ENCODE results near the gene COL13A1.
A peak's percentile ranks its signal among the peaks of the same experiment; 100 is the strongest.

Gene COL13A1

DNA sequence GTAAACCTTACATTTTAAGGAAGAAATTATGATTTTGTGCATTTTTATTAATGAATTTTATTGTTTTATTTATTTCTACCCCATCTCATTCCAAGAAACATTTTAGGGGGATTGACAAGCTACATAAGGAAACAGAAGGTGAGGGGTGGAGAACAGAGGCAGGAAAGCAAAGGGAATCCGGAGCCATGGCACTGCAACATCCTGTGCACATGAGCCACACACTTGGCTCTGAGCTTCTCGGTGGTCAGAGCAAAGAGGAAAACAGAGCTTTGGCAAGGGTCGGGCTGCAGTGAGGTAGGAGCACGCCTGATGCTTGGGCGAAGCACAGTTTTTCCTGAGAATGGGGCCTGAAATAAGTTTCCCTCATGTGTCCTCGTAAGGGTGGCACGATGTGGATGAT, 68.9 kb downstream of the COL13A1 start:
- DNase-seq, result no peak

DNA sequence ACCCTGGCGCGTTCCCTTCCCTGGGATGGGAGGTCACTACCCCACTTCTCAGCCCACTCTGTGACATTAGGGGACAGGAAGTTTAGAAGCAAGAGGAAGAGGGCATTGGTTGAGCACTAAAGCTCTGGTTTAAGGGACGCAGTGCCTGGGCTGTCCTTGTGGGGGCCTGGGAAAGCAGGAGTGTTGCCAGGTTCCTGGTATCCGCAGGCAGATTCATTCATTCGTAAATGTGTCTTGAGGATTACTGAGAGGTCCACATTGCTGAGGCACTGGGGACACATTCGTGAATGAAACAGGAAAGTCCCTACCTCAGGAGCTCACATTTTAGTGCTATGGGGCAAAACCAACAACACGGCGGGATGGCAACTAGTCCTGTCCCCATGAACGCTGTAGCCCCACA, 69.4 kb downstream of the COL13A1 start:
- no peak for DNase-seq

DNA sequence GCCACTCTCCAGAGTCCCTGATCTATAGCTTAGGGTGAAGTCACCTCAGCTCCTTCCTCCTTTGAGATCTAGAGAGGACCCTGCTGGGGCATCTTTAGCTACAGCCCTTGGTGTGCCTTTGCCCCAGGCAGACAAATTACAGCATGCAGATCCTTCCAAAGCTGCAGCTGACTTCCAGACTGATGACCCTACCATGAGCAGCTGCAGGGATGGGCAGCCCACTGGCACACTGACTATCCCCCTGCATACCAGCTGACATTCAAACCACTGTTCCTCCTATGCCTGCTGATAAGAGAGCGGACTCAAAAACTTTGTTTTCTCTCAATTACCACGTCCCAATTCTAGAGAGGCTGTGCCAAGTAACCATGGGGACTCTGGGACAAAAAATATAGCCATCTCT, 70.6 kb downstream of the COL13A1 start:
- peak; percentile 64 for DNase-seq

DNA sequence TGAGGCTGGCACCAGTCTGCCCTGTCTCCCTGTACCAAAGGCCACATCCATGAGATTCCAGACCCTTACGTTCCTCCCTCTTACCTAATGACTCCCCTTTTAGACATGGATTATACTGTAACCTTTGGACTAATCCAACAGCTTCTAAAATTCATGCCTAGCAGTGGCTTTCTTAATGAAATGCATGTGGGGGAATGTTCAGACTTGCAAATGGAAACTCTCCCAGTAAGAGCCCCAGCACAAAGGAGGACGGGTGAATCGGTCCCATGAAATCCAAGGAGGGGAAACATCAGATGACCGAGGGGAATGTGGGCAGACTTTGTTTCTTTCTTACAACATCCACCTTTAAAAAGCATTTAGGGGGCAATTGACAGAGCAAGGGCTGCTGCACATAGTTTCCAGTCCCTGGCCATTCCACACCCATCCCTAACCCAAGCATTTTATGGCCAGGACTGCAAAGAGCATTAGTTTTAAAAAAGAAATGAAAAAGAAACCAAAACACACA, 71.5 kb downstream of the COL13A1 start:
- DNase-seq, result no peak

DNA sequence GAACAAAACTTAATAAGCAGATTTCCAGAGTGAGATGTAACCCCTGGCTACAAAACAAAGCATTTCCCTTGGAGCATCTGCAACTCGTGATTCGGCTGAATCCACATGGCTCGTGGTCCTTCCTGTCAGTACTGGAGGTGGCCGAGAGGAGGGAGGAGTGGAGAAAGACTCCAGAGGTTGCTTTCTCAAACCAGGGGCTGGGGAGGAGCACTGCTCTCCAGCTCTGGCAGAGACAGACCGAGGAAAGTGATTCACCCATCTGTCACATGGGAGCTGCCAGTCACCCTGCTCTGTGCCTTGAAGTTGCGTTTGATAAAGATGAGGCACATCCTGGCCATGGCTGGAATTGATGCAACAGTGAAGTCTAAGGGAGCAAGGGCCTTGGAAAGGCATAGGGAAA, 72.7 kb downstream of the COL13A1 start:
- peak; percentile 53 for DNase-seq

DNA sequence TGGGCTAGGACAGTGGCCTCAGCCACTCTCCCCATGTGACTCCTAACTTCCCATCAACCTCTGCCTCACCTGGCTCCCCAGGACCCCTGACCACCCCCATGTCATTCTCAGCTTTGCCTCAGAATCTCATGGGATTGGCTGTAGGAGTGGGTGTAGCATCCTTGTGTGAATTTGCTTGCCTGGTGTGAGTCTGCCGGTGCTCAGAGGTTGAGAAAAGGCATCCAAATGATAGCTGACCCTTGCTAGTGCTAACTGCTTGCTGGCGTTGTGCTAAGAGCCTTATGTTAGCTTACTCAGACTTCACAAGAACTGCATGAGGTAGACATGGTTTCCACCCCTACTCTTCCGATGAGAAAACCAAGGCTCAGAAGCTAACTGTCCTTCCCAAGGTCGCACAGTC, 74.2 kb downstream of the COL13A1 start:
- no peak for DNase-seq

DNA sequence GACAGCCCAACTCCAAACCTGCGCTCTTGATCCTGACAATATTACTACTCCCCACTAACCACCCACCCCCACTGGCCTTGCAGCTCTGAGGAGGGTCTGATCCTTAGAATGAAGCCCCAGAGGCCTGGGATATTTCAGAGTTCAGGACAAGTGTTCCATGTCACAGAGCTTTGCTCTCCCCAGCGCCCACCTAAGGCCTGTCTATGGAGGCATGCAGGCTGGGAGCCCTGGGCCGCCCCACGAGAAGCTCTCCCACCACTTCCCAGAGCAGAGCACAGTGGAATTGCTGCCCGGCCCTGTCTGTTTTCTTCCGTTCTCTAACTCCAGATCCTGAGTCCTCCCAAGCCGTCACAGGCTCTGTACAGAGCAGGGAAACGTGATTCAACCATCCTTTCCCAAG, 74.6 kb downstream of the COL13A1 start:
- no peak for DNase-seq

DNA sequence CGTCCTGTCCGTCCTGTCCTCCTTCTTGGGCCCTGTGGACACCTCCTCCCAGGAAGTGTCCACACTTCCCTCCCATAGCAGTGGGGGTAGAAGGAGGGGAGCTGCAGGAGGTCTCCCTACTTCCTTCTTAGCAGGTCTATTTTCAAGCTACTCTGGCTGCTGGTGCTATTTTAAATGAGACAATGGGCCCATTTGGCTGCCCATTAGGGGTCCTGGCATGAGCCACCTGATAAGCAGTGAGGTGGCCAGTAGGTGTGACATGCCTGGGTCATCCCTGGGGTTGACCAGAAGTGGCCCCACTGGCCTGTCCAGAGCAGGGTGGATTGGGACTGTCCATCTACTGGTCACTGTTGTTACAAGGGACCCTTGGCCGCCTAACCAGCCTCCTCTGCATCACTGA, 75.2 kb downstream of the COL13A1 start:
- no peak for DNase-seq

DNA sequence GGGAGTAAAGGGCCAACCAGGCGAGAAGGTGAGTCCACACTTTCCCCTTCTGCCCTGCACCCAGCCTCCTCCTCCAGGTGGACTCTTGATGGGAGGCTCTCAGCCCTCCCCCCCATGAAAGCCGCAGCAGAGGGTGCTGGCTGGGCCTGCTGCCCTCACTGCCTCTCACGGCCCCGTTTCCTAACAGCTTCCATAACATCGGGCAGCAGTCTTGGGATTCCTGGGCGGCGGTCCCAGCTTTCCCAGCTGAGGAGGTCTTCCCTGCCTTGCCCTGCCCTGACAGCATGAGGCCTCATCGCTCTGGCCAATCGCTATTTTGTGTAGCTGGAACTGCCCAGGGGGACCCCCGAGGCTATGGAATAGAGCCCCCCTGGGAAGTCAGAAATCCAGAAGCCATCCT, 76.3 kb downstream of the COL13A1 start:
- peak; percentile 81 for DNase-seq

DNA sequence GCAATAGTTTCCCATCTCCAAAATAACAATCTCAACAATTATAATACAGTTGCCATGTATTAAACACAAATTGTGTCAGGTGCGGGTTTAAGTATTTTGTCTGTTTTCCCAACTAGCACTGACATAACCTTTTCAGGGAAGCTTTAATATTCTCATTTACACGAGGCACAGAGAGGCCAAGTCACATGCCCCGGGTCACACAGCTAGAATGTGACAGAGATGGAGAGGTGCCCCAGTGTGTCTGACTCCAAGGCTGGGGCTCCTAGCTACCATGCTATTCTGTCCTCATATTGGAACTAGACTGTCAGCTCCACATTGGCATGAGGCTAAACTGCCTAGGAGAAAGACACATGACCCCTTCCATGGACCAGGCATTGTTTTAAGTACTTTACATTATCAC, 77.2 kb downstream of the COL13A1 start:
- no peak for DNase-seq

DNA sequence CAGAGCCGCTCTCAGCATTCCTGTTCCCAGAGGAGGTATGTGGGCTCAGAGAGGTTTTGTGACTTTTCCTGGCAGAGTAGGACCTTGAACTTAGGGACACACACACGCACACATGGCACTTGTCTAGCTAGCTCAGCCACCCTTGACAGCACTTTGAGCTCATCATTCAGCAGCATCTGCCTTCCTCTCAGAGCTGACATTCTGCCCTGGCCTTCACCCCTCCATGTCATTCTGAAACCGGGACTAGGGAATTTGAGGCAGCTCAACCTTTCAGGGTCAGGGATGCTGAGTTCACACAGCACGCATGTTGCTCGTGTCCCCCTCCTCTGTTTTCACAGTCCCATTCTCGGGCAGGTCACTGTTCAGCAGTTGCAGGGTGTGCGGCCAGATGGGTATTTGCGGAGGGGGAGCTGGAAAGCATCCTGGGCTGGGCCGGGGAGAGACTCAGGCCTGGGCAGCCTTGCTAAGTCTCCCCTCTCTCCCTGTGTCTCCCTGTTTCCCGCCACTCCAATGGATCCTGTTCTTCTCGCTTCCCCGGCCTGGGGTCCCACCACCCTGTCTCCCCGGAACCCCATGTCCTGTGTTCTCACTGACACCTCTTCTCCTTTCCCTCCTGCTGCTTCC, 78.0 kb downstream of the COL13A1 start:
- DNase-seq, result no peak

DNA sequence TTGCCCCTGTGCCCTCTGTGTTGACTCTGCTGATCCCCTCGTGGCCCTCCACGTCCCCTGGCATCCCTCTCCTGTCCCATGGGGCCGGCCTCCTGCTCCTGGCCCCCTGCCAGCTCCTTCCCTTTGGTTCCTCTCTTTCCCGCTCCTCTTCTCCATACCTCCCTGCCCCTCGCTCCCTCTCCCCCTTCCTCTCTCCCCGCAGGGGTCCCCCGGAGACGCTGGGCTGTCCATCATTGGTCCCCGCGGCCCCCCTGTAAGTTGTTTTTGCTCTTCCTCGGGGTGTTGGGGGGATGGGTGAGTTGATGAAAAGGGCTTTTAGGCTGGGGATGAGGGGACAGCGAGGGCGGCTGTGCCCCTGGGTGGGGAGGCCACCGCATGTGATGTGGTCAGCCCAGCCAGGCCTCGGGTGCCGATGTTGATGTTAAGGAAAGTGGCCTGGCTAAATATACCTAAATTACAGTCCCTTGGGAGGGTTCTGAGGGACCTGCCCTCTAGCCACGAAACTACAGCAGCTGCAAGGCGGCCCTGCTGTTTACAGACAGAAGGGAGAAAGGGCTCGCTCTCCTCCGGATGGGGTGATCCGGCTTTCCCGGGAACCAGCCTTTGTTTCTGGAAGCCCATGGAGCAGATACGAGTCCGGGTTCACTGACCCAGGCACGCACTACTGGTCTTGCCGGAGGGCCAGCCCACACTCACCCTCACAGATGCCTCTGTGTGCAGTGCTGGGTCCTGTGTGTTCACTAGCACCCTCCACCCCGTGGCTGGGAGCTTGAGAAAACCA, 78.8 kb downstream of the COL13A1 start:
- DNase-seq, result peak; percentile 56

DNA sequence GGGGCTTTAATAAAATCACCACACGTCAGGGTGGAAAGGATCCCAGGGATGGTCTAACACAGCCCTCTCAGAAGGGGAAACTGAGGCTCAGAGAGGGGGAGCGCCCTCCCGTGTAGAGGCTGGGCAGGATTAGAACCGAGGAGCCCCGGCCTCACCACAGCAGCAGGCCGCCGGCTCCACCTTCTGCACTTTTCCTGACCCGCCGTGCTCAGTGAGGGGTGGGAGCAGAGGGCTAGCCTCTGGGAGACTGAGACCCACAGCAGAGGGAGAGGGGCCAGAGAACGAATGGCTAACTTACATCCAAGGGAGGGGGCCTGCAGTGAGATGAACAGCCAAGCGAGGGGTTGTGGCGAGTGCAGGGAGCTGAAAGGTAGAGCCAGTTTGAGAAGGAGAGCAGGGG, 79.5 kb downstream of the COL13A1 start:
- no peak for DNase-seq

DNA sequence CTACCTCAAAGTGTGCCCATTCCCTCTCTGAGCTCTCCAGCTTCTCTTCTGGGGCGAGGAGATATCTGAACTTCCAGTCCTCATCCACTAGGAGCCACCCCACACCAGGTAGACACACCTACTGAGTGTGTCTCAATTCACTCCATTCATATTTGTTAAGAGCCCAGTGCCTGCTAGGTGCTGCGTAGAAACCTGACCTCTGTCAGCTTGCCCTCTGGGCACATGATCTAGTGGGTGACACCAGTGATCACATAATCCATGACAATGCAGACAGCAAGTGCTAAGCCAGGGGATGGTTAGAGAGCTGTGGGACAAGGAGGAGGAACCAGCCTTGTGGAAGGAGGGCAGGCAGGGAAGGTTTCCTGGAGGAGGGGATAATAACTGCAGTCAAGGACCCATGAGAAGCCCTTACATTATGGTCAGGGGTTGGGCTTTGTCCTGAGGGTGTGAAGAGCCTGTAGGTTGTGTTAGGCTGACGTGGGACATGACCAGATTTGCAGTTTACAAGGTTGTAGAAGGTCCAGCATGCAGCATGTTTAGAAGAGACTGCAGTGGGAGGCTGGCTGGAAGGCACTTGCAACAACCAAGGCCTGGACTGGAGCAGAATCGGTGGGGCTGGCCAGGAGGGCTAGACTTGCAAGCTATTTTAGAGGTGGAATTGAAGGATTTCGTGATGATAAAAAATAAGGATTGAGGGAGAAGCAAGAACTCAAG, 81.8 kb downstream of the COL13A1 start:
- DNase-seq, result no peak

DNA sequence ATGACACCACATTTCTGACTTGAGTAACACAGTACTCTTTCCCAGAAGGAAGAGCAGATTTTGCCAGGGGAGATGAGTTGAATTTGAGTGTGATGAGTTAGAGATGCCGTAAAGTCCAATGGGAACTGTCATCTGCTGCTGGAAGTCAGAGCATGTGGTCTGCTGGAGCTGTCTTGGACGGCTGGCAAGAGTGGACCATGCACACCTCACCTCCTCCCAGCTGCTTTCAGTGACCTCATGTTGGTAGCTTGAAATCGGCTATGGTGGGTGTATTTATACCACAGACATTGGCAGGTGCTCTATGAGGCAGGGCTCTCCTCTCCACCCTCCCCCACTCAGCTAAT, 82.3 kb downstream of the COL13A1 start:
- DNase-seq, result no peak

DNA sequence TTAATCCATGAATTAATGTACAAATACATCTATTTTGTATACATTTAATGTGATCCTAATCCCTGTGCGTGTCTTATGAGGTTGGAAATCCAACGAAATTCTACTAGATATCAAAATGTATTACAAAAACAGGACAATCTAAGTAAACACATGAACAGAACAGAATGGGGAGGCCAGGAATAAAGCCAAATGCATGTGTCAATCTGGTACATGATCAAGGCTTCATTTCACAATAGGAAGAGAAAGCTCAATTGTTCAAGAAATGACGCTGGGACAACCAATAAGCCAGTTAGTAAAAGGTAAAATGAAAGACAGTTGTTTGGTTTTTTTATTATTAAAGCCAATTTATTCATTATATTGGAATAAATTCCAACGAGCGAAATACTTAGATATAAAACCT, 83.0 kb downstream of the COL13A1 start:
- no peak for DNase-seq

DNA sequence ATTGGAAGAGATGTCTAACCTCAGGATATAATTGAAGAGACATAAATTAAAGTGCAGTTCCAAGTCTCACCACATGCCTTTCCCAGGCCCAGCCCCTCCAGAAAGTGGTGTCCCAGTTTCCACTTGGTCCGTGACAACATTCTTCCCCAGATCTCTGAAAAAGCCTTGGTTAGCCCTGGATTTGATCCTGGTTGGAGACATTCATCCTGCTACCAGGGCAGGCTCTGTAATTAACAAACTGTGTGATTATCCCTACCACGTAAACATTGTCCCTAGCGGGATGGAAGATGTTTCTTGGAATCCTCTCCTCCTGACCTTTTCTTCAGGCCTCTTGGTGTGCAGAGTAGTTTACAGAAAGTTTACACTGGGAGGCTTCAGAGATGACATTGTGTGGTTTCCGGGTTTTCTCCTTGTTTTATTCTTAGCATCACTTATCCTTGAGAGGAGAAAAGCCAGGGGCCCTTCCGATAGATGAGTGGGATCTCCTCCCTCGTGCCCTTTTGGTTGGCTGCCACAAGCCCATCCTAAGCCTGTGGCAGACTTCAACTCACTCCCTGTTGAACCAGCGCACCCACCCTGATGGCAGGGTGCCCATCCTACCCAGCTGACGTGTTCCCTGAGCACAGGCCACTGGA, 83.8 kb downstream of the COL13A1 start:
- peak; percentile 59 for DNase-seq

DNA sequence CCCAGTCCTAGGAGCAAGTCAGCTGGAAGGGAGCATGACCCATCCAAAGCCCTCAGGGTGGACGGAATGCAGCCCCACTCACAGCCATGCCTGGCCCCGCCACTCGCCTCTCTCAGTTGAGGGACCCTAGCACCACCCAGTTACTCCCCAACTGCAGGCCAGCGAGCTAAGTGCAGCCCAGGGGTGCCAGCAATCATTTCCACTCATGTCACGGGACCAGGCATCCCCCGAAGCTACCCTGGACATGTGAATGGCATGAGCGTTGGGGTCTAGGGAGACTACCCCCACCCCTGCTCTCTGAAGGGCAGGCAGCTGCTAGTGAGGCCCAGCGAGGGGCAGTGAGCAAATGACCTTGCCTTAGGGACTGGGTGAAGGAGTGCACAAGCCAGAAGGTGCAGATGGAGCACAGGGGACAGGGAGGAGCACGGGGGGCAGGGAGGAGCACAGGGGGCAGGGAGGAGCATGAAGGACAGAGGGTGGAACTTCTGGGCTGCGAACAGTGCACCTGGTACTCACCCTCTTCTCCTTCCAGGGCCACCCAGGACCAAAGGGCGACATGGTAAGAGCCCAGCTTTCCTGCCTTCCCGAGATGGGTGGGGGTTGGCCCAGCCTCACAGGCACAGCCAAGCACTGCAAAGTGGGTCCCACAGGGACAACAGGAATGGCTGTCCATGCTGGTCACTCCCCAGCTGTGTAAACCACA, 87.3 kb downstream of the COL13A1 start:
- DNase-seq, result no peak

DNA sequence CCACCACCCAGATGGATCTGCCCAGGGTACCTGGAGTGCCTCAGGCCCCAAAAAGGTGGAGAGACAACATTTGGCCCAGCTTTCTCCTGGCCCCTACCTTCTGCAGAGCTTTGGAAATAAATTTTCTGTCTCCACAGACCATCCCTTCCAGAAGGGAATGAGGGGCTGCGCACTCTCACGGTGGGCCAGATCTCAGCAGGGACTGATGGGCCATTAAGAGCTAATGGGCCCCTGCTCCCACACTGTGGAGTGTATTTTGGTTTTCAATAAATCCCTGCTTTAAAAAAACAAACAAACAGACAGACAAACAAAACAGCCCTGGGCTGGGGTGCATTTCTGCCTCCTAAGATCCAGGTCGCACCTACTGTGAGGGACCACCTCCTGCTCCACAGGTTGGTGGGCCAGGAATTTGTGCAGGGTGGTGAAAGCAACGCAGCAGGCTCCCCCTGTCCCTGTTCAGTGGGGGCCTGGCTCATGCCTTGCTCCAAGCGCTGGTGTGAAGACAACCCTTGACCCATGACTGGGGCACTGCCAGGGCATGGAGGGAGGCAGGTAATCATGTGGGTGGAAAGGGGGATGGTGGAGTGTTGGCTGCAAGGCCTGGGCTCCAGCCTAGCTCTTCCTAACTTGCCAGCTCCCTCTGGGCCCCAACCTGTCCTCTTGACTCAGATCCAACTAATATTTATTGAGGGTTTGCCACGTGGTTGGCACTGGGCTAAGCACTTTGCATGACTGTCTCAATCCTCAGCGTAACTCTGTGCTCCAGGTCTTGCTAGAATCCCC, 88.5 kb downstream of the COL13A1 start:
- DNase-seq, result no peak

DNA sequence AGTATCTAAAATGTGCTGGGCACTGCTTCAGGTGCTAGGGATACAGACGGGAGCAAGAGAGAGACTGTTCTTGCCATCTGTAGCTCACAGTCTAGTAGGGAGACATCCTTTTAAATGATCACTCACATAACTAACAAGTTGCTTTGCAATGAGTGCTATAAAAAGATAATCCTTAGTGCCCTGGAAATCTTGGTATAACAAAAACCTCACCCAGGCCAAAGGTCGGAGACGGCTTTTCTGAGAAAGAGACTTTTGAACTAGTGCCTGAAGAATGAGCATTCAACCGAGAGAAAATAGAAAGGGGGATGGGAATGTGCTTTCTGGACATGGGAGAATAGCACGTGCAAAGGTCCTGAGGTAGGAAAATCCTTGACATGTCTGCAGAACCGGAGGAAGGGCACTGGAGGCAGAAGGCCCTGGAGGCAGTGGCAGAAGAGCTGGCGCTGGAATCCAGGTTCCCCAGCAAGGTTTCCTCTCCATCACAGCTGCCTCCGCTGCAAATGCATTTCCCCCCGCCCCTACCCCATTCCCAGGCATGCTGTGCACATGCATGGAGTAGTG, 89.4 kb downstream of the COL13A1 start:
- DNase-seq, result no peak

DNA sequence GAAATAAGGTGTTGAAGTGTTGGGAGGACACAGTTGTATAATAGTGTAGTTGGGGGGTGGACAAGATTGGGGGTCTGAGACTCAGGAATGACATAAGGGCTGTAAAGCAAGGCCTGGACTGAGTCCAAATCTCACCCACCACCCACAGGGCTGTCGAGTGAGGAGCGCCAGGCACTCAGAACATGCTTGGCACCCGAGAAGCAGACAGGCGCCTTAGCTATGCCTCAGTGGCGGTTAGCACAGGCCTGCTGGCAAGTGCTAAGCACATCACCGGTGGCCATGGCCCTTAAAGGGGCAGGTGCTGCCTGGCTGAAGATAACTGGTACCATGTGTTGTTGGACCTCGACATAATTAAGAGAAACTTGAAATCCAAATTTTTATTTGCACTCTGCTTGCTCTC, 90.7 kb downstream of the COL13A1 start:
- DNase-seq, result no peak

DNA sequence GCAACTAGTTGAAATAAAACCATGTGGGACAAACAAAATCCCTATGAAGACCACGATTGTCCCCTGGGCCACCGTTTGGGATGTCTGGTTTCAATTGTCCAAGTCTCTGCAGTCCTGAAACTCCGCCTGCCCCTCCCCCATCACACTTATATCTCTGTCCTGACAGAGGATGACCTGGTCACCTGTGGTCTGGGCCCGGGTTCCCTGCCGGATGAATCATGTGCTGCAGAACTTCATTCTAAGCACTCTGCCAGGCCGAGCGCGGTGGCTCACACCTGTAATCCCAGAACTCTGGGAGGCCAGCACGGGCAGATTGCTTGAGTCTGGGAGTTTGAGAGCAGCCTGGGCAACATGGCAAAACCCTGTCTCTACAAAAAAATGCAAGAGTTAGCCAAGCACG, 91.1 kb downstream of the COL13A1 start:
- DNase-seq, result no peak
